Esophagus muscularis mucosa (tissue), 4 donors: ENCODE results near the gene IGFN1. TPM values are rescaled to one million over a fixed set of nuclear protein-coding genes. Genes with fewer than 3 reads are reported as not detected.

ENCODE experiments used
- DNase-seq: peaks from one replicate; pipeline ENCODE4 v3.0.0-alpha.2; 2017; ENCODE audit errors: extremely low spot score
- H3K27ac ChIP-seq, 4 donors: fragments of 200-600 bp; sonication (generic); replicated peaks in 1 of 4; 1 replicate in 3 of 4; 2 replicates in 1 of 4; pipeline ENCODE4 v1.5.1; 2016 to 2019; ENCODE audit warnings: mild to moderate bottlenecking in 1 of 4
- H3K27me3 ChIP-seq, 4 donors: fragments of 200-600 bp; sonication (generic); one replicate each; pipeline versions ENCODE4 v1.5.1 to v1.6.0; 2016 to 2019
- H3K36me3 ChIP-seq, 4 donors: fragments of 200-600 bp; sonication (generic); one replicate each; pipeline ENCODE4 v1.5.1; 2016 to 2019
- H3K4me1 ChIP-seq, 4 donors: fragments of 200-600 bp; sonication (generic); one replicate each; pipeline ENCODE4 v1.5.1; 2016 to 2019
- H3K4me3 ChIP-seq, 4 donors: fragments of 200-600 bp; sonication (generic); 1 replicate in 2 of 4; 2 replicates in 2 of 4; pipeline ENCODE4 v1.5.1; 2016 to 2019; ENCODE audit warnings: mild to moderate bottlenecking in 4 of 4, moderate library complexity in 1 of 4
- H3K9me3 ChIP-seq, 4 donors: fragments of 200-600 bp; sonication (generic); 1 replicate in 3 of 4; 2 replicates in 1 of 4; pipeline ENCODE4 v1.5.1; 2016 to 2019
- CTCF ChIP-seq, 3 experiments: fragments of 200-600 bp in 2 of 3; fragments of 450-650 bp in 1 of 3; sonication (generic) in 2 of 3; IDR thresholded peaks; one replicate each; pipeline ENCODE4 v1.5.1; 2017 to 2019; ENCODE audit warnings: antibody characterized with exemption in 3 of 3, mild to moderate bottlenecking in 2 of 3, moderate library complexity in 1 of 3
- EP300 ChIP-seq: sonication (generic); formaldehyde crosslinking; IDR thresholded peaks from one replicate; pipeline ENCODE4 v1.6.1; 2017; ENCODE audit warnings: antibody characterized with exemption
- POLR2A ChIP-seq: fragments of 450-650 bp; IDR thresholded peaks from one replicate; pipeline ENCODE4 v1.6.1; 2017; ENCODE audit warnings: antibody characterized with exemption, moderate library complexity, mild to moderate bottlenecking, low read depth
- POLR2AphosphoS5 ChIP-seq, 2 donors: sonication (generic); formaldehyde crosslinking; IDR thresholded peaks; one replicate each; pipeline ENCODE4 v1.6.1; 2017; ENCODE audit warnings: antibody characterized with exemption in 2 of 2
- WGBS: methylation state at CpG from one replicate; pipeline ENCODE4 v1.1.5; 2018; 5-methylcytosine and 5-hydroxymethylcytosine counted together
- intact Hi-C: fragments of 100-400 bp; cut with DNase I; formaldehyde crosslinking; loops from one replicate; pipeline ENCODE4 v1.15.1; 2023
- total RNA-seq, 4 donors: library from RNA; depleted of rRNA; stranded (reverse); fragments of >200 nt; gene quantifications; one replicate each; pipeline versions ENCODE4 v1.1.0 to v1.2.1, GENCODE V29; 2016

IGFN1 gene
- total RNA-seq, 4 donors from 2014 or later = not detected

GRCh38 chr1:201207046-201207445 is 16.4 kb downstream of the IGFN1 start:
- H3K9me3 ChIP-seq = no peaks in the 10 kb centered on the region
- TF ChIP-seq POLR2A = no peak
- TF ChIP-seq EP300 = no peak
- TF ChIP-seq CTCF (IDR thresholded peaks at IDR 0.05) = no peak
- WGBS = 89% methylated on average over 3 of the region's 3 CpGs
- intact Hi-C loops = no loop called here
- no peak overlapping the region for H3K4me3 ChIP-seq
- no peaks in the 10 kb centered on the region for H3K4me1 ChIP-seq
- no peaks in the 10 kb centered on the region for H3K36me3 ChIP-seq
- DNase-seq = no peak
- no peak overlapping the region for H3K27ac ChIP-seq
- peaks cover 0 to 7% (median 0%) of the 10 kb centered on the region in 4 donors for H3K27me3 ChIP-seq

- no peak for TF ChIP-seq POLR2A
- TF ChIP-seq EP300 = no peak
- Histone ChIP-seq H3K9me3 (no peaks in the 10 kb centered on the region), H3K4me1 (no peaks in the 10 kb centered on the region), H3K36me3 (no peaks in the 10 kb centered on the region), H3K4me3 (no peak overlapping the region), H3K27me3 (peaks cover 0 to 13% (median 0%) of the 10 kb centered on the region in 4 donors), H3K27ac (no peak overlapping the region)
- intact Hi-C loops = no loop called here
- no peak for DNase-seq
- WGBS = 100% methylated on average over 2 of the region's 2 CpGs
These were observed 17.6 kb downstream of the IGFN1 start for GRCh38 chr1:201208236-201208635.

- no peak for TF ChIP-seq POLR2A
- TF ChIP-seq POLR2AphosphoS5 (IDR thresholded peaks at IDR 0.05) = no peak
- no peak for TF ChIP-seq CTCF (IDR thresholded peaks at IDR 0.05)
- TF ChIP-seq EP300 = no peak
- H3K27ac ChIP-seq = no peak overlapping the region
- H3K9me3 ChIP-seq = no peaks in the 10 kb centered on the region
- intact Hi-C loops = no loop called here
- 86% methylated on average over 5 of the region's 5 CpGs for WGBS
- no peak for DNase-seq
- H3K36me3 ChIP-seq = no peaks in the 10 kb centered on the region
- H3K27me3 ChIP-seq = peaks cover 0 to 13% (median 0%) of the 10 kb centered on the region in 4 donors
- no peak overlapping the region for H3K4me3 ChIP-seq
- no peaks in the 10 kb centered on the region for H3K4me1 ChIP-seq
These were observed 21.4 kb downstream of the IGFN1 start for GRCh38 chr1:201212056-201212455.

- H3K4me1 ChIP-seq = no peaks in the 10 kb centered on the region
- no peaks in the 10 kb centered on the region for H3K9me3 ChIP-seq
- DNase-seq = no peak
- no peak overlapping the region for H3K4me3 ChIP-seq
- peaks cover 0 to 13% (median 0%) of the 10 kb centered on the region in 4 donors for H3K27me3 ChIP-seq
- intact Hi-C loops = no loop called here
- TF ChIP-seq POLR2A (no peak), CTCF (IDR thresholded peaks at IDR 0.05) (no peak), POLR2AphosphoS5 (IDR thresholded peaks at IDR 0.05) (no peak), EP300 (no peak)
- H3K27ac ChIP-seq = no peak overlapping the region
- H3K36me3 ChIP-seq = no peaks in the 10 kb centered on the region
- WGBS = 93% methylated on average over 8 of the region's 8 CpGs
These were observed 21.9 kb downstream of the IGFN1 start for GRCh38 chr1:201212461-201213055.

GRCh38 chr1:201213106-201213770 is 22.6 kb downstream of the IGFN1 start:
- no peak overlapping the region for H3K4me3 ChIP-seq
- no peak for TF ChIP-seq CTCF (IDR thresholded peaks at IDR 0.05)
- TF ChIP-seq EP300 = no peak
- TF ChIP-seq POLR2A = no peak
- no peak for TF ChIP-seq POLR2AphosphoS5 (IDR thresholded peaks at IDR 0.05)
- WGBS = 81% methylated on average over 6 of the region's 6 CpGs
- H3K4me1 ChIP-seq = no peaks in the 10 kb centered on the region
- DNase-seq = no peak
- peaks cover 0 to 13% (median 0%) of the 10 kb centered on the region in 4 donors for H3K27me3 ChIP-seq
- intact Hi-C loops = no loop called here
- no peak overlapping the region for H3K27ac ChIP-seq
- no peaks in the 10 kb centered on the region for H3K9me3 ChIP-seq
- H3K36me3 ChIP-seq = no peaks in the 10 kb centered on the region
